T-helper 2 cell (primary cell): ENCODE data around the gene TLE1.
A peak's percentile ranks its signal among the peaks of the same experiment; 100 is the strongest.

ENCODE experiments used
- DNase-seq, 5 experiments: peaks; one replicate each; pipeline versions ENCODE4 v3.0.0 to v3.0.0-alpha.2; 2012 to 2022

Gene TLE1

GRCh38 chr9:81686614-81687520, 2.5 kb downstream of the TLE1 start:
- peak in 2 of 5 experiments; percentile 20 to 25 for DNase-seq

DNA sequence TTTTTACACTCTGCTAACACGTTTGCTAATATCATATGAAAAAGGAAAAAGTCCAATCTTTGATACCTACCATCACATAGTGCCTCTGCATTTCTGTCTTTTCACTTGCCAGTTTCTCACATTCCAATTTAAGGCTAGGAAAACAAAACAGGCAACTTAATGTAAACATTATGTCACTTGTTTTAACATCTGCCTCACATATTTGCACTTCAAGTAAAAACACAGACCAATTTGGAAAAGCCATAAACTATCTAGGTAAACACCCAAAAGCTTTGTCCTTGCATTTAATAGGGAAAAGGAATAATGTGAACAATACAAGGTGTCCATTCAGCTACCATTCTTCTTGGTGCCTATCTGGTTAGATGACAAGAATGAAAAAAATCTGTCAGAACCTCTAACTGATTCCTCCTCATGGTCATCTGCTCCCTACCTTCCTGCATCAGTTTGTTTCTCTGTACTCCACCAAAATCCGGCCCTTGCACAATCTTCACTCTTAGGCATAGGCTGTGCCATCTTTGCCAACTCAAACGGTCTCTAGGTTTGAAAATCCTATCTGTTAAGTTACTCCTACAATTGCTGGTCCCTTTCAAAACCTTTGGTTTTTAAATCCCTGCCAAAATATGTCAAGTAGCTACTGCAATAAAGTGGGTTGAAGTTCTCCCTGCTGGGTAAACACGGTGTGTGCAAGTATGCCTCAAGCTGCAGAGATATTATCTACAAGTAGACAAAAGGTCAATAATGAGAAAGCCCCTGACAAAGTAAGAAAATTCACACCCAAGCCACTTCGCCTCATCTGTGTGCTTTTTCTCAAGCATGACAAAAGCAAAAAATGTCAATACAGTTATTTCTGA, 3.4 kb downstream of the TLE1 start:
- no peak for DNase-seq

GRCh38 chr9:81684635-81685034, 4.7 kb downstream of the TLE1 start:
- no peak for DNase-seq

DNA sequence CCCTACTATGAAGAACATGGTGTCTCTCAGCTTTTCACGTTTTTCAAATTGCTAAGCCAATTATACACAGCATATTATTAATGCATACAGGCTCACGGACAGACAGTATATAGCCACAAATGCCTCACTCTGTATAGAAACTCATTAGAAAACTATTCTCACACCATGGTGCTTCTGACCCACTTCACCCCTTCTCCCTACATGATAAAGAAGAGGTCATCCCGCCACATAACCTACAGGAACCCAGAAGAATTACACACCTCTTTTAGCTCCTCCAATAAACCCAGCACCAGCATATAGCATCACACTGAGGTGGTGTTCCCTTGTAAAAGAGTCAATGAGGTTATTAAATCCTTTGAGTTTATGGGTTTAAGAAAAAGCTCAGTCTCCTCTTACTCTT, 5.6 kb downstream of the TLE1 start:
- no peak for DNase-seq

- DNase-seq, result no peak
Observed at GRCh38 chr9:81683238-81683637, 6.1 kb downstream of the TLE1 start.

GRCh38 chr9:81682797-81683196, 6.5 kb downstream of the TLE1 start:
- no peak for DNase-seq

GRCh38 chr9:81682177-81682576, 7.2 kb downstream of the TLE1 start:
- no peak for DNase-seq

- no peak for DNase-seq
Observed at GRCh38 chr9:81680506-81680905, 8.8 kb downstream of the TLE1 start.

DNA sequence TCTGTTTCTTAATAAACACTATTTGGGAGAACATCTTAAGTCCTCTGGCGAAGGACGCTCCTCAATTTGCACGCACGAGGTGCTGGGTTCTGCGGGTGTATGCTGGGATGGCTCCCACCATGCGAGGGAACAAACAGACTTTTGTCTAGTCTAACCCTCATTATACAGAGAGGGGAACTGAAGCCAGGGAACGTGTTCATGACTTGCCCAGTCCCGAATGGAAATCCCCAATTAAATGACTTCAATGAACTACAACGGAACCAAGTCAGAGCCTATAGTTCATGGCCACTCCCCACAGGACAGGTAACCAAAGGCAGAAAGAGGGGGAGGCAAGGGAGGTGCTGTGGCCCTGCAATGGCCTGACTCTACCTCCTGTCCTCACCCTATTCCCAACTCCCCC, 9.3 kb downstream of the TLE1 start:
- no peak for DNase-seq

GRCh38 chr9:81678088-81678487, 11.3 kb downstream of the TLE1 start:
- no peak for DNase-seq

GRCh38 chr9:81676395-81676794, 13.0 kb downstream of the TLE1 start:
- DNase-seq, result no peak

DNA sequence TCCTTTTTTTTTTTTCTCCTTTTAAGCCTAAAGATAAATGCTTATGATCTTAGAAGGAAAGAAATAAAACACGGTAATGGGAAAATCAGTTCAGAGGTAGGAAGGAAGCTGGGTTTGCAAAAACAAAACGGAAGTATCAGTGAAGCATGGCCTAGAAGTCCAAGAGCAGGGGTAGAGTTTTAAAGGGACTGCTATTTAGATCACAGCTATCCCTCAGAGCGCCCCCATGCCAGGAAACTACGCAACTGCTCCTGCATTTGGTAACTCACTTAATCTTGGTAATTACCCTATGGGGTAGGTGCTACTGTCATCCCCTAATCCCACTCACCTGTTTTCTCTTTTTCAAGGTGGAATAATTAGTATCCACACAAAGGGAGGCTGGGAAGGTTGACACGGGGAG, 16.0 kb downstream of the TLE1 start:
- DNase-seq, result no peak

DNA sequence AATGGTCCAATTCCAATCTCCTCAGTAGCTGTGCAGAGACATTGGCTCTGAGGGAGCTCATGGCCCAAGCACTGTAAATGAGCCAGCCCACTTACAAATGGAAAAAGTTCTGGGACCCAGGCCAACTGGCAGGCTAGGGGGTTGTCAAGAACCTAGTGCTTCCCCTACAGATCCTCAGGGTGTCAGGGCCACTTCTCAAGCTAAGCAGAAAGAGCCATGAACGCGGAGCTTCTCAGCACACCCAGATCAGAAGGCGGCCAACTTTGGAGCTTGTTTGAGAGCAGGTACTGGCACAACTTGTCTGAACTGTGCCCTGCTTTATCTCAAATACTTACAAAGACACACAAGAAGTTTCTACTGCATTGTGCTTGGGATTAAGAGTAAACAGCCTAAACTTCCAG, 17.5 kb downstream of the TLE1 start:
- no peak for DNase-seq

DNA sequence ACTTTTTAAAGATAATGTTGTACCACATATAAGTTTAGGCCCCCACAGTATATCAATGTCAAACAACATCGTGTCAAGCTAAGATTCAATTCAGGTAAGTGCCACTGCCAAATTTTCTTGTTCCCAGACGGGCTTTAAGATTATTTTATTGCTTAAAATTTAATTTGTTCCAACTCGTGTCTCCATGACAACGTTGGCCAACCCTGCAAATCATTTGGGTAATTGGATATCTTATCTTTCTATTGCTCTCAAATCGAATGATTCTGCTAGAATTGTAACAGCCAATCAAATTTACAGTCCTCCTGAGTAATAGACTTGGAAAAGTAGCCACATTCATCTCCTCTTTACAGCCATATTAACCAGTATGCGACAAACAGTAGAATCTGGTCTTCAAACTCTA, 19.5 kb downstream of the TLE1 start:
- no peak for DNase-seq

DNA sequence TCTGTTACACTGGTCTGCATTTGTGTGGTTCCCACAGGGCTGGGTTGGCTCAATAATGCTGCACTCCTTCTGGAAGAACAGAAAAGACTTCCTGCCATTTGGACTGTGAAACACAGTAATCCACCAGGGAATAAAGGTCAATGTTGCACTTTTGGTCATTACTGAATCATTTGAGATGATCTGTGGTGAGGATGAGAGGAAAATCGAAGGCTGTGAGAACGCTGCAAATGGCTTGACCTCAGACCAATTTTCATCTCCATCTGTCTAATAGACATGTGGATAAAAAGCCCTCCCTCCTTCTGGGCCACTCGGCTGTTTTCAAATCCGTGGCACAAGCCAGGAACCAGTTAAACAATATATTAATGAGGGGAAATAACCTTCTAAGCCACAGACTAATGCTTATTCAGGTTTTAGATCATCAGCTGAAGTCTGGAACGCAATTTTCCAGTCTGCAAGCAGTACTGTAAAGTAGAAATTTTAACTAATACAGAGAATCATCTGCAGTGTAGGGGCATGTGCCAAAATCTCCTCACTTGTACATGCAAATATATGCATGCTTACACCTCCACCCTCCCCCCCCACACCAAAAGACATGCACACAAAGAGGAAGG, 20.2 kb downstream of the TLE1 start:
- DNase-seq, result no peak

GRCh38 chr9:81666123-81666522, 23.2 kb downstream of the TLE1 start:
- DNase-seq, result no peak

- no peak for DNase-seq
Observed at GRCh38 chr9:81665322-81665871, 23.9 kb downstream of the TLE1 start.

DNA sequence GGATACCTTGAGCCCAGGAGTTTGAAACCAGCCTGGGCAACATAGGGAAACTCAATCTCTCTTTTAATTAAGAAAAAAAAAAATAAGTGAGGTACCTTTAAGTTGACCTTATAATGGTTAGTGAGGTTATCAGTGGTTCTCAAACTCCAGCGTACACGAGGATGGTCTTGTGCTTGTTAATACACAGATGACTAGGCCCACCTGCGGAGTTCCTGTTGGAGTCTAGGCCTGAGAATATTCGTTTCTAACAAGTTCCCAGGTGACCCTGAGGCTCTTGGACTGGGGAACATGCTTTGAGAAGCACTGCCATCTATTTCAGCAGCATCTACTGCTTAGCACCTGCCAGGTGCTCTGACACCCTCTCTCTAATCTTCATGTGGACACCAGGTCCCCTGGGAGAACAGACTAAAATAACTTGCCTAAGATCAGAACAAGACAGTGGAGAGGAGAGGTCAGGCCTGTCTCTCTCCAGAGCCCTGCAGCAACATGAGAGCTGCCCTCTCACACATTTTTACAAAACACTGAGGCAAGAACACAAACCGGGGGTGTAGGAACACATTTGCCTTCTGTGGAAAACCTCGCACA, 24.6 kb downstream of the TLE1 start:
- DNase-seq, result no peak

- DNase-seq, result no peak
Observed at GRCh38 chr9:81661339-81661738, 28.0 kb downstream of the TLE1 start.

GRCh38 chr9:81656871-81657337, 32.4 kb downstream of the TLE1 start:
- DNase-seq, result no peak

- peak in 1 of 5 experiments; percentile 2 for DNase-seq
Observed at GRCh38 chr9:81656004-81656403, 33.3 kb downstream of the TLE1 start.

DNA sequence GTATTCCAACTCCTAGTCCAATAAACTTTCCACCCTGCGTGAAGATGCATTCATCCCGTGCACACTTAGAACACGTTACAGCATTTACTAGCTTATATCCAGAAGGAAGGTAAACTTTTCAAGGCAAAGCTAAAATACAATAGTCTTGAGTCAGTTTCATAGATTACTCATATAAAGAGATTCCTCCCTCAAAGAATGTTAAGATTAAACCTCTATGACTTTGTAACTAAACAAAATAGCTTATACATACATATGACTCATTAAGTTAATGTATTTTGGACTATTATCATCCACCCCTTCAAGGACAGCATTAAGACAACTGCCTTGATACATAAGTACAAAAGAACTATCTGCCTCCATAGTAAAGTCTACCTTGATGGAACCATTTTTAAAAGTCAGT, 36.1 kb downstream of the TLE1 start:
- DNase-seq, result no peak
